ENCODE measurements around the gene RPL22.
"Not testable (repeated sequence)": the region's sequence is repeated elsewhere in the genome, so short reads cannot be mapped to it uniquely, and the experiment has no call there.

Gene RPL22

GRCh38 chr1:6233376-6233775 is 34.0 kb upstream of the RPL22 start:
- DNase-seq, result no peak

DNA sequence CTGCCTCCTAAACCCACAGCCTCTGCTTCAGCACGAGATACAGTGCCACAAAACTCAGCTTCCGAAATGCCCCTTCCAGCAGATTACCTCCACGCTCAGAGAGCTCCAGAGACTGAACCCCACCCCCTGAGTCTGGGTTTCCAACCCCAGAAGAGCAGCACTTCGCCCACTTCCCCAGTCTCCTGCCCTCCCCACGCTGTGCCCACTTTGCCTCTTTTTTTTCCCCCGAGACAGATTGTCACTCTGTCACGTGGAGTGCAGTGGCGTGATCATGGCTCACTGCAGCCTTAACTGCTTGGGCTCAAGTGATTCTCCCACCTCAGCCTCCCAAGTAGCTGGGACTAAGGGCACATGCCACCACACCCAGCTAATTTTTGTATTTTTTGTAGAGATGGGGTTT is 26.3 kb upstream of the RPL22 start:
- no peak for DNase-seq

- no peak for DNase-seq
Measured at GRCh38 chr1:6224718-6225117, 25.3 kb upstream of the RPL22 start.

DNA sequence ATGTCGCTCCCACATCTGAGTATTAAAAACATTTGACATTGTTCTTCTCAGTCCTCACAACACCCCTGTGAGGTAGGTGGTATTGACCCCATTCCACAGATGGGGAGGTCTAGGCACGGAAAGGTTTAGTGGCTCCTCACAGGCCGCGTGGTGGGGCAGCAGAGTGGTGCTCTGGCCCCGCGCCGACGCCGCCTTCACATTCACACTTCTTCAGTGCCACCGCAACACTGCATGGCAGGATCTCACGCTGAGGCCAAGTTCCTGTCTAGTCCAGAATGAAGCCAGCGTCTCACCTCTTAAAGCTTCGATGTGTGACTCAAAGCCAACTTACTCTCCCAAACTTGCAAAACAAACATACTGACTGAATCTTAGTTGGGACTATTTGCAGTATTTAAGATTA is 24.2 kb upstream of the RPL22 start:
- DNase-seq, result no peak

DNA sequence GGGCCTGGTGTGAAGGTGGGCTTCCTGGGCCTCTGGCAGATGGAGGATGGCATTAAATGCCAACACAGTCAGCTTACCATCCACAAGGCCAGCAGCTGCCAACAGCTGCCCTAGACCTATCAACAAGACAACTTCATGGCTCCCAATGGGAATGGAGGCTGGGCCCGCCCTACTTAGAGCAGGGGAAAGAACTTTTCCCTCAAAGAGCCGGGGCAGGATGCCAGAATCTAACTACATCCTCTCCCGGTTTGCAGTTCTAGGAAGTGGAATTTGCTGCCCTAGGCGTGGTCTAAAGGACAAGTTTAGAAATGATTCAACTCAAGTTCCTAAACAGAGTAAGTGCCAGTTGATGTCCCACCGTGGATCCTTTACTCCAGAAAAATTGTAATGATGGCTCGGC is 23.2 kb upstream of the RPL22 start:
- DNase-seq, result no peak

- no peak for DNase-seq
Measured at GRCh38 chr1:6221210-6221784, 21.9 kb upstream of the RPL22 start.

- DNase-seq, result no peak
Measured at GRCh38 chr1:6220236-6220635, 20.8 kb upstream of the RPL22 start.

- DNase-seq, result not testable (repeated sequence)
Measured at GRCh38 chr1:6219641-6220040, 20.2 kb upstream of the RPL22 start.

- DNase-seq, result no peak
Measured at GRCh38 chr1:6218375-6219164, 19.2 kb upstream of the RPL22 start.

DNA sequence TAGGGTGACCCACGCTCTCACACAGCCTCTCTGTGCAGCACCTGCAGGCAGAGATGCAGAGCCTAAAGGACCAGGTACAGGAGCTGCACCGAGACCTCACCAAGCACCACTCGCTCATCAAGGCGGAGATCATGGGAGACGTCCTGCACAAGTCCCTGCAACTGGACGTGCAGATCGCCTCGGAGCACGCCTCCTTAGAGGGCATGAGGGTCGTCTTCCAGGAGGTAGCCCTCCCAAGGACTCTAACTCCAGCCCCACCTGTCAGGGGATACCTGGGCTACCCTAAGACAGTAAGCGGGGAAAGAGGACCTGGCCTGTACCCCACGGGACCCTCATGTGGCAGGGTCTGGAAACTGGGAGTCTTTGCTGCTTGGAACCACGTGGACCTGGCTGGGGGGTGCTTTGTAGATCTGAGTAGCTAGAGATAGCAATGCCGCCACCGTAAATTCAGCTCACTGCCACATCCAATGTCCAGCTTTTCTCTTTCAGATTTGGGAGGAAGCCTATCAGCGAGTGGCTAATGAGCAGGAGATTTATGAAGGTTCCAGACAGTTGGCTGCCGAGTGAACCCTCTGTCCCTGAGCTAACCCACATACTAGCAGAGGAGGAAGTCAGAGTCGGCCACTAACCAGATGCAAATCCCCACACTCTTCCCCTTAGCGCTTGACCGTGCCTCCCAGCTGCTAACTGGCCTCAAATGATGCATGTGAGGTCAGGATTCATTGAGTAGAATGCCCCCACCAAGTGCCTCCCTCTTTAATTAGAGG is 13.0 kb upstream of the RPL22 start:
- DNase-seq, result peak; percentile 42 to 65

- DNase-seq, result no peak
Measured at GRCh38 chr1:6211731-6212130, 12.3 kb upstream of the RPL22 start.

DNA sequence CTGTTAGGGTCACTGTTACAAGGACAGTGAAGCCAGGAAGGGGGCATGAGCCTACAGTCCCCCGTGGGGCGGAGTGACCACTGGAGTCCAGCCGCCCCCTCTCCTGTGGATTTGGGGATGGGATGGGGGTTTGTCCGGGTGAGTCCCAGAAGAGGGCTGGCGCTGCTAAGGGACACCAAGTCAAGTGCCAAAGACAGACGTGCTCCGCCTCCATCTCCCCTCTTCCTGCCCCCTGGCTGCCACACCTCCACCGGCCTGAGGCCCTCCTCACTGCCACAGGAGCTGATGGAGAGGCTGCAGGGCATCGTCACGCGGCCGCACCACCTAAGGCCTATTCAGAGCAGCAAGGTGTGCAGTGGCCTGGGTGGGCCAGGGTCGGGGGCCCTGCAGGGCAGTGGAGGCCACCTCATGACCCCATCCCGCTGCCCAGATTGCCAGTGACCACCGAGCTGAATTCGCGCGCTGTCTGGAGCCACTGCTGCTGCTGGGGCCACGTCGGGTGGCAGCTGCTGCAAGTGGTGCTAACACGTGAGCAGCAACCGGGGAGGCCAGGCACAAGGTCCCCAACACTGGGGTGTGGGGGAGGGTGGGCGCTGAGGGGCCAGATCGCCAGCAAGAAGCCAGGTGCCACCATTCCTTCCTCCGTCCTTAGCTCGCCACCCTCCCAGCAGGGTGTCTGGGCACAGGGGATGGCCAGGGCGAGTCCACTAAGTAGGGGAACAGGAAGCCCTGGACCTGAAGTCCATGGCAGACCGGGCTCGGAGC is 11.4 kb upstream of the RPL22 start:
- DNase-seq, result no peak

DNA sequence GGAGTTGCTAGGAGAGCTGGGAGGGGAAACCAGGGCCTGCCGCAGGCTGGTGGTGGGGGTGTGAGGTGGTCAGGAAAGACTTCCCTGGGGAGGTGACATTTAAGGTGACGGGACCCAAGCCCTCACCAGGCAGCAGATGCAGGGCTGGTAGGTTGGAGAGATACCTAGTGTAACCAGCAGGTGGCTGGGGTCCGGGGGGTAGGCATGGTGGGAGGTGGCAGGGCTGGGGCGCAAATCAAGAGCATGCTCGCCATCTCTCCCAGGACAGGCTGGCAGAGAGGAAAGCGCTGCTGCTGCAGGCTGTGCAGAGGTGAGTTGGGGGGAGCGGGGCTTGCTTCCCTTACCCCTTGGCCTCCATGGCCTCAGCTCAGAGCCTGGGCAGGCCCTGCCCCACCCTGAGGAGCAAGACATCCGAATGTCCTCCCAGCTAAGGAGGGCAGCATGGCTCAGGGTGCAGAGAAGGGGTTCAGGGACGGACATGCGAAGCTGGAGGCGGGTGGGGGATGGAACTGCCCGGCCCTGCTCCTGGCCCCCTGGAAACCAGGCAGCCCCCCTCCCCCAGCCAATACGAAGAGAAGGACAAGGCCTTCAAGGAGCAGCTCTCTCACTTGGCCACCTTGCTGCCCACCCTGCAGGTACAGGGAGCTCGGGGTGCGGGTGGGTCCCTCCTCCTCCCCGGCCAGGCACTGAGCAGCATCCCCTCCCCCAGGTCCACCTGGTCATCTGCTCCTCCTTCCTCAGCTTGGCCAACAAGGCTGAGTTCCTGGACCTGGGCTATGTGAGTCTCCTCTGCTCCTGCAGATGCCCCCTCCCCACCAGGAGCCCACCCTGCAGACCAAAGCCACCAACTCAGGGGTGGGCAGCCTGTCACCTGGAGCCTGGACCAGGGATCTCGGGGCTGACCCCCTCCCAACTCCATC is 10.5 kb upstream of the RPL22 start:
- DNase-seq, result no peak

- DNase-seq, result peak; percentile 54 to 72
Measured at GRCh38 chr1:6208723-6209660, 9.6 kb upstream of the RPL22 start.

- DNase-seq, result no peak
Measured at GRCh38 chr1:6207921-6208320, 8.5 kb upstream of the RPL22 start.

DNA sequence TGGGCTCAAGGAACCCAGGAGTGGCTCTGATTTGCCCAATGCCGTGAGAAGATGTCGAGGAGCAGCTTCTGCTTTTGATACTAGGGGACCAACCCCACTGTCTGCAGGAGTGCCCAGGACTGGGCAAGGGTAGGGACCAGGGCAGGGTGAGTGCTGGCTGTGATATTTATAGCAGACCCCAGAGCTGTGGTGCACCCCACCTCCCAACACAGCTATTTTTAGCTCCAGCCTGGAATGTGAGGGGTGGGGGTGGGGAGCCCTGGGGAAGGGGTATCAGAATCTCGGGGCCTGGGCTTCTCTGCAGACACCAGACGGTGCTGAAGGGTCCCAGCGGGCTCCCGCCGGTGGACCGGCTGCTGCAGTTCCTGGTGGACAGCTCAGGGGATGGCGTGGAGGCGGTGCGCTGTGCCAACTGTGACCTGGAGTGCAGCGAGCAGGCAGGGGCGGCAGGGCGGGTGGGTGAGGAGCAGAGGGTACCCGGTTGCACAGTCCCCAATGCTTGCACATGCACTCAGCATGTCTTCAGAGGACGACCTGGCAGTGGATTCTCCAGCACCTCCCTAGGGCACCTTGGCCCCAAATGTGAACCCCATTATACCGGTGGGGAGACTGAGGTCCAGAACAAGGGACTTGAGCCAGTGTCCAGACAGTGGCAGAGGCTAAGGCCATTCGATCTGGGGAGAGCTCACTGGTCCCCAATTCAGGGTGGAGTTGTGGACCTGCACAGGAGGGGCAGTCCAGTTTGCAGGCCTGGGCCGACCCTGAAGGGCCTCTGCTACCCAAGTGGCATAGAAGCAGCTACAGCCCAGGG is 7.9 kb upstream of the RPL22 start:
- no peak for DNase-seq

- DNase-seq, result no peak
Measured at GRCh38 chr1:6206520-6206855, 7.1 kb upstream of the RPL22 start.

- peak in 1 of 2 donors; percentile 55 for DNase-seq
Measured at GRCh38 chr1:6205849-6206519, 6.6 kb upstream of the RPL22 start, which contains the start of gene RNF207. Gene RNF207, plus strand, starts transcription at chr1:6206119. Its CDS starts 417 bp downstream, at chr1:6206536.

GRCh38 chr1:6202256-6202655 is 2.9 kb upstream of the RPL22 start:
- no peak for DNase-seq
